DND-41 (cell line): ENCODE measurements around the gene IDH2.

Source experiments
- ATAC-seq: fragments of 200-7000 bp; cut with Tn5 transposase; 3 replicates; pipeline ENCODE4 v1.9.1; 2021; ENCODE audit warnings: low read depth; ENCODE audit not compliant: insufficient read depth
- DNase-seq: peaks from one replicate; pipeline ENCODE4 v3.0.0-alpha.2; 2020
- H2AFZ ChIP-seq: 2 replicates; pipeline ENCODE4 v1.6.0; 2012; ENCODE audit warnings: low read depth, low read length
- H3K27ac ChIP-seq: 2 replicates; pipeline ENCODE4 v1.5.1; 2012; ENCODE audit warnings: low read length, inconsistent platforms
- H3K27me3 ChIP-seq: fragments of 200-600 bp; sonication (generic); 2 replicates; pipeline ENCODE4 v1.6.0; 2012; ENCODE audit warnings: low read length, mild to moderate bottlenecking, inconsistent platforms; ENCODE audit not compliant: insufficient read depth, poor library complexity
- H3K36me3 ChIP-seq: 2 replicates; pipeline ENCODE4 v1.5.1; 2012; ENCODE audit warnings: low read length, inconsistent platforms; ENCODE audit not compliant: insufficient read depth
- H3K4me1 ChIP-seq: 2 replicates; pipeline ENCODE4 v1.5.1; 2012; ENCODE audit warnings: mild to moderate bottlenecking, low read length; ENCODE audit not compliant: insufficient read depth
- H3K4me2 ChIP-seq: 2 replicates; pipeline ENCODE4 v1.6.0; 2012; ENCODE audit warnings: mild to moderate bottlenecking, moderate library complexity, low read length, inconsistent platforms; ENCODE audit not compliant: insufficient read depth
- H3K4me3 ChIP-seq, 2 experiments: fragments of 200-600 bp in 1 of 2; shearing (Covaris generic) in 1 of 2; 2 replicates each; pipeline ENCODE4 v1.5.1; 2012 to 2016; ENCODE audit warnings: inconsistent platforms in 2 of 2, low read length in 2 of 2, mild to moderate bottlenecking in 2 of 2, low read depth in 1 of 2, moderate library complexity in 1 of 2
- H3K79me2 ChIP-seq: 2 replicates; pipeline ENCODE4 v1.6.0; 2012; ENCODE audit warnings: low read length, inconsistent platforms; ENCODE audit not compliant: insufficient read depth
- H3K9ac ChIP-seq: 2 replicates; pipeline ENCODE4 v1.6.0; 2012; ENCODE audit warnings: low read depth, mild to moderate bottlenecking, inconsistent platforms, low read length, moderate library complexity
- H3K9me3 ChIP-seq: 2 replicates; pipeline ENCODE4 v1.5.1; 2012; ENCODE audit warnings: low read length, moderate library complexity, mild to moderate bottlenecking, inconsistent platforms; ENCODE audit not compliant: insufficient read depth, severe bottlenecking
- H4K20me1 ChIP-seq: 2 replicates; pipeline ENCODE4 v1.6.0; 2012; ENCODE audit warnings: low read length; ENCODE audit not compliant: insufficient read depth
- EZH2 ChIP-seq: IDR thresholded peaks from 3 replicates; pipeline ENCODE4 v1.6.1; 2012; ENCODE audit warnings: borderline replicate concordance, low read depth, mild to moderate bottlenecking, moderate library complexity, low read length, inconsistent platforms; ENCODE audit not compliant: severe bottlenecking
- TF ChIP-seq, protein P1 (sequence below): IDR thresholded peaks from 2 replicates; pipeline ENCODE4 v1.5.1; 2012; ENCODE audit warnings: borderline replicate concordance, low read length, moderate library complexity, mild to moderate bottlenecking; ENCODE audit not compliant: poor library complexity, severe bottlenecking; ENCODE audit errors: extremely low read depth

The IDH2 gene

DNA sequence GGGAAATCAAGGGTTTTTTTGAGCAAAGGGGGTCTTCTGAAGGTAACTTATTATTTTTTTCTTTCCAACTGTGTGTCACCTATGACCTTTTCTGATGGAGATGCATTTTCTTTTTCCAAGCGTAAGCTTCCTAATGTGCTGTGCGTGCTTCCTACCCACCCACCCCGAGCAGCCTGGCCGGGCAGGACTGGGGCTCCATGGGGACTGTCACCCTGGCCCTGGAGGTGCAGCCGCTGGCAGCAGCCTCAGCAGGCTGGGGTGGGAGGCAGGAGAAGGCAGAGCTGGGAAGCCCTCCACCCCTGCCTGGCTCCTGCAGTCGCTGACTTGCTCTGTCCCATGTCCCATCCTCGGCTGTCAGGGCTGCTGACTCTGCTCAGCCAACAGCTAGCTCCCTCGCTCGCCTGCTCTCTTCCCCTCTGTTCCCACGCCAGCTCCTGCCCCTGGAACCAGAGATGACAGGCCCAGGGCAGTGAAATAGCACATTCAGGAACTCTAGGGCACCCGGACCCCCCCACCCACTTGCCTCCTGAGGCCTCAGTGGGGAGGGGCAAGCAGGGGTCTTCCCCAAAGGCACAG is 21.4 kb downstream of the IDH2 start:
- TF ChIP-seq, protein P1, sequence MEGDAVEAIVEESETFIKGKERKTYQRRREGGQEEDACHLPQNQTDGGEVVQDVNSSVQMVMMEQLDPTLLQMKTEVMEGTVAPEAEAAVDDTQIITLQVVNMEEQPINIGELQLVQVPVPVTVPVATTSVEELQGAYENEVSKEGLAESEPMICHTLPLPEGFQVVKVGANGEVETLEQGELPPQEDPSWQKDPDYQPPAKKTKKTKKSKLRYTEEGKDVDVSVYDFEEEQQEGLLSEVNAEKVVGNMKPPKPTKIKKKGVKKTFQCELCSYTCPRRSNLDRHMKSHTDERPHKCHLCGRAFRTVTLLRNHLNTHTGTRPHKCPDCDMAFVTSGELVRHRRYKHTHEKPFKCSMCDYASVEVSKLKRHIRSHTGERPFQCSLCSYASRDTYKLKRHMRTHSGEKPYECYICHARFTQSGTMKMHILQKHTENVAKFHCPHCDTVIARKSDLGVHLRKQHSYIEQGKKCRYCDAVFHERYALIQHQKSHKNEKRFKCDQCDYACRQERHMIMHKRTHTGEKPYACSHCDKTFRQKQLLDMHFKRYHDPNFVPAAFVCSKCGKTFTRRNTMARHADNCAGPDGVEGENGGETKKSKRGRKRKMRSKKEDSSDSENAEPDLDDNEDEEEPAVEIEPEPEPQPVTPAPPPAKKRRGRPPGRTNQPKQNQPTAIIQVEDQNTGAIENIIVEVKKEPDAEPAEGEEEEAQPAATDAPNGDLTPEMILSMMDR = no peak
- TF ChIP-seq EZH2 = no peak
- no peak overlapping the region for H2AFZ ChIP-seq
- no peaks in the 10 kb centered on the region for H3K9me3 ChIP-seq
- DNase-seq (no peak), ATAC-seq (no peak)
- H3K27ac ChIP-seq = no peak overlapping the region
- no peak overlapping the region for H3K9ac ChIP-seq
- H3K36me3 ChIP-seq = peaks cover 78% of the 10 kb centered on the region
- H3K4me2 ChIP-seq = no peak overlapping the region
- H3K4me1 ChIP-seq = no peaks in the 10 kb centered on the region
- 0 out of 2 replicates have a peak, but pooled peaks cover 3% of the 10 kb centered on the region for H4K20me1 ChIP-seq
- H3K4me3 ChIP-seq = no peak overlapping the region
- no peaks in the 10 kb centered on the region for H3K27me3 ChIP-seq
- no peaks in the 10 kb centered on the region for H3K79me2 ChIP-seq

DNA sequence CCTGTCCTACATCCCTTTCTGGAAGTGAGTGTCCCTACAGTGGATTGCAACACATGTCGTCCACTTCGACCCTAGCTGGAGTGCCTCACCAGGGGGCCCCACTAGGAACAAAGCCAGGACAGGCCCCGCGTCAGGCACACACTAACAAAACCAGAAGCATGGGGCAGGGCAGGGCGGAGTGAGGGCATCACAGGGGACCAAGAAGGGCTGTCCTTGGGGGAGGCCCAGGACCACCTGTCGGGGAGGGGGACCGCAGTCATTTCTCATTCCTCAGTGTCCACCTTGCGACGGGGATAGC is 21.9 kb downstream of the IDH2 start:
- no peak overlapping the region for H3K4me3 ChIP-seq
- ATAC-seq = no peak
- H4K20me1 ChIP-seq = 0 out of 2 replicates have a peak, but pooled peaks cover 3% of the 10 kb centered on the region
- H3K9me3 ChIP-seq = no peaks in the 10 kb centered on the region
- no peak overlapping the region for H3K4me2 ChIP-seq
- peaks cover 78% of the 10 kb centered on the region for H3K36me3 ChIP-seq
- H3K9ac ChIP-seq = no peak overlapping the region
- no peaks in the 10 kb centered on the region for H3K4me1 ChIP-seq
- no peaks in the 10 kb centered on the region for H3K27me3 ChIP-seq
- H2AFZ ChIP-seq = no peak overlapping the region
- DNase-seq = no peak
- H3K79me2 ChIP-seq = no peaks in the 10 kb centered on the region
- TF ChIP-seq, protein P1 = no peak
- no peak for TF ChIP-seq EZH2
- H3K27ac ChIP-seq = no peak overlapping the region

DNA sequence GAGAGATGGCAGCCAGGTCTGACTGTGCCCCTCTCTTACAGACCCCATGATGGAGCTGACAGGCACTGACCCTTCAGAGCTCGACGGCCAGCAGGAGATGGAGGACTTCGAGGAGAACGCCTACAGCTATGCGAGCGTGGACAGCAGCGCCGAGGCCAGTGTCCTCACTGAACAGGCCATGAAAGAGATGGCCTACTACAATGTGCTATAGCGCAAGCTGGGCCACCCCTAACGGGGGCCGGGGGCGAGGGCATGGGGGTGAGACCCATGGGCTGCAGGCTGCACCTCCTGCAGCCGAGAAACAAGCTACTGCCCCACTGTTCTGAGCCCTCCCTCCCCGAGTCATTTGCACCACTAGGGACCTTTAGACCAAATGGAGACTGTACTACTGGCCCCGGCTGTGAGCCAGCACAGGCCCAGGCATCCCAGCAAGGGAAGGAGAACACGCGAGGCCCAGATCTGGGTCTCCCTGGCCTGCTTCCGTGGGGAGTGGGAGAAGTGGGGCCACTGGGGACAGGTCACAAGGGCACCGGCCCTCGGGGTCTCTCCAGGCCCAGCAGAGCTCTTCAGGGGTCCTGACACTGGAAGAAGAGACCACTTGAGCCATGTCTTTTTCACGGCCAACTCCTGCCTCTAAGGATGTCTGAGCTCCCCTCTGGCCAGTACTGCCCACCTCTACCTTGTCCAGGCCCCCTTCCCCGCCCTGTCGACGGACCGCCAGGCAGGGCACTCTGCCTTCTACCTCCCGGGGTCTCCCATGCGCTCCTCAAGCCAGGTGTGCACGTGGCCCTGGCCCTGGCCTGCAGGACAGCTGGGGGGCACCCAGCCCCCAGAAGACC is 22.4 kb downstream of the IDH2 start:
- H3K4me3 ChIP-seq = no peak overlapping the region
- H3K27me3 ChIP-seq = no peaks in the 10 kb centered on the region
- ATAC-seq (0 out of 3 replicates have a peak, but pooled peaks have one; percentile 16), DNase-seq (no peak)
- no peaks in the 10 kb centered on the region for H3K79me2 ChIP-seq
- H3K4me2 ChIP-seq = no peak overlapping the region
- H3K4me1 ChIP-seq = no peaks in the 10 kb centered on the region
- TF ChIP-seq, protein P1 = no peak
- TF ChIP-seq EZH2 = no peak
- H3K9me3 ChIP-seq = no peaks in the 10 kb centered on the region
- H3K9ac ChIP-seq = no peak overlapping the region
- no peak overlapping the region for H2AFZ ChIP-seq
- no peaks in the 10 kb centered on the region for H4K20me1 ChIP-seq
- H3K27ac ChIP-seq = no peak overlapping the region
- H3K36me3 ChIP-seq = peaks cover 76% of the 10 kb centered on the region
